ENCODE results near the gene SH3GL2. TPM values are rescaled to one million over a fixed set of nuclear protein-coding genes. Genes with fewer than 3 reads are reported as not detected.

SH3GL2 gene
- total and polyA plus RNA-seq, 9 of the 15 experiments (the other 6 are each of a cell fraction or from before 2014, with no cell fraction given) = not detected

GRCh38 chr9:17669206-17669605, 90.3 kb downstream of the SH3GL2 start (continued):
- TF ChIP-seq LCOR (CRISPR knock-in tag; IDR thresholded peaks at IDR 0.05) = no peak
- TF ChIP-seq SAP30 (IDR thresholded peaks at IDR 0.05; ENCODE audit: borderline replicate concordance, insufficient read depth, low read depth, low read length, poor library complexity, severe bottlenecking) = no peak
- TF ChIP-seq FOXJ3 (CRISPR knock-in tag; IDR thresholded peaks at IDR 0.05) = no peak
- TF ChIP-seq ZNF695 (CRISPR knock-in tag; IDR thresholded peaks at IDR 0.05) = no peak
- no peak for TF ChIP-seq ZNF146 (CRISPR knock-in tag; IDR thresholded peaks at IDR 0.05; ENCODE audit: unreplicated experiment)
- no peak for TF ChIP-seq ZBTB40 (IDR thresholded peaks at IDR 0.05)
- TF ChIP-seq ZBTB40 (CRISPR knock-in tag; IDR thresholded peaks at IDR 0.05) = no peak
- no peak for TF ChIP-seq RAD21 (CRISPR knock-in tag; conservative IDR thresholded peaks at IDR 0.05 in 1 of 2, IDR thresholded peaks at IDR 0.05 in 1 of 2)
- TF ChIP-seq HMG20B (CRISPR knock-in tag; IDR thresholded peaks at IDR 0.05) = no peak
- no peak for TF ChIP-seq BRF2 (IDR thresholded peaks at IDR 0.05; ENCODE audit: borderline replicate concordance, insufficient read depth, insufficient read length)
- no peak for TF ChIP-seq BCOR (IDR thresholded peaks at IDR 0.05)
- no peak for TF ChIP-seq KDM2B (CRISPR knock-in tag; IDR thresholded peaks at IDR 0.05)
